GM18498 (cell line): Measurements from ENCODE around the gene HEATR1.

Experiments used
- ATAC-seq: cut with Tn5 transposase; IDR thresholded peaks from one replicate; pipeline ENCODE4 v1.9.1; 2021; ENCODE audit warnings: mild to moderate bottlenecking, moderate library complexity; ENCODE audit not compliant: unreplicated experiment

The HEATR1 gene

GRCh38 chr1:236541710-236542109 lies 62.6 kb downstream of the HEATR1 start:
- ATAC-seq: no peak

GRCh38 chr1:236540813-236541465 lies 63.4 kb downstream of the HEATR1 start:
- ATAC-seq: no peak

GRCh38 chr1:236536540-236536939 lies 67.8 kb downstream of the HEATR1 start:
- ATAC-seq: no peak

GRCh38 chr1:236535662-236536161 lies 68.6 kb downstream of the HEATR1 start:
- ATAC-seq: no peak

- no peak for ATAC-seq
Observed at GRCh38 chr1:236535190-236535589, 69.1 kb downstream of the HEATR1 start.

- ATAC-seq: no peak
Observed at GRCh38 chr1:236534151-236534651, 70.1 kb downstream of the HEATR1 start.

- ATAC-seq: no peak
Observed at GRCh38 chr1:236532850-236533249, 71.5 kb downstream of the HEATR1 start.

- no peak for ATAC-seq
Observed at GRCh38 chr1:236530959-236531358, 73.4 kb downstream of the HEATR1 start.

GRCh38 chr1:236530286-236530685 lies 74.0 kb downstream of the HEATR1 start:
- ATAC-seq: no peak

- ATAC-seq: no peak
Observed at GRCh38 chr1:236526079-236526478, 78.2 kb downstream of the HEATR1 start.

- ATAC-seq: peak; percentile 2
Observed at GRCh38 chr1:236524895-236525184, 79.5 kb downstream of the HEATR1 start.

GRCh38 chr1:236524142-236524894 lies 80.0 kb downstream of the HEATR1 start:
- peak; percentile 88 for ATAC-seq

GRCh38 chr1:236523704-236524141 lies 80.6 kb downstream of the HEATR1 start, which contains the start of gene LGALS8:
TSS of gene LGALS8 (plus strand) at chr1:236523982. CDS start at chr1:236526071, 2,089 bp downstream.
- peak; percentile 74 for ATAC-seq

GRCh38 chr1:236522937-236523703 lies 81.2 kb downstream of the HEATR1 start:
- peak; percentile 2 for ATAC-seq

- ATAC-seq: no peak
Observed at GRCh38 chr1:236520445-236521005, 83.8 kb downstream of the HEATR1 start.

- ATAC-seq: no peak
Observed at GRCh38 chr1:236518322-236518721, 86.0 kb downstream of the HEATR1 start.

- no peak for ATAC-seq
Observed at GRCh38 chr1:236516929-236517704, 87.2 kb downstream of the HEATR1 start.

- ATAC-seq: no peak
Observed at GRCh38 chr1:236515443-236515958, 88.8 kb downstream of the HEATR1 start.

GRCh38 chr1:236514703-236515442 lies 89.4 kb downstream of the HEATR1 start:
- no peak for ATAC-seq
